Measurements from ENCODE around the gene SARM1. TPM values are rescaled to one million over a fixed set of nuclear protein-coding genes. Genes with fewer than 3 reads are reported as not detected.

Gene SARM1
- total RNA-seq, 1 donor from 2014 or later, result 12.8 TPM

- no peak overlapping the region for H2AFZ ChIP-seq (ENCODE audit: low read depth, low read length)
- no peaks in the 10 kb centered on the region for H3K9me3 ChIP-seq (ENCODE audit: insufficient read depth, low read depth, low read length)
- no peak overlapping the region for H3K9ac ChIP-seq (ENCODE audit: low read length)
- no peak overlapping the region for H3K4me3 Mint-ChIP-seq (ENCODE audit: unreplicated experiment)
- H3K79me2 ChIP-seq (ENCODE audit: insufficient read depth, low read length), result peaks cover 32% of the 10 kb centered on the region
- peaks cover 12% of the 10 kb centered on the region for H3K4me1 Mint-ChIP-seq (ENCODE audit: low read depth, unreplicated experiment)
- no peak overlapping the region for H3K4me3 ChIP-seq (ENCODE audit: insufficient read depth, low read depth, low read length)
- H3K27me3 ChIP-seq (ENCODE audit: insufficient read depth, low read length), result no peaks in the 10 kb centered on the region
- no peak overlapping the region for H3K27ac Mint-ChIP-seq (ENCODE audit: unreplicated experiment)
- TF ChIP-seq CTCF (IDR thresholded peaks at IDR 0.05; ENCODE audit: insufficient read depth, low read depth, low read length), result no peak
- no peak for TF ChIP-seq EZH2 (IDR thresholded peaks at IDR 0.05; ENCODE audit: insufficient read depth, low read length)
- peaks cover 19% of the 10 kb centered on the region for H4K20me1 ChIP-seq (ENCODE audit: insufficient read depth, low read length)
- peaks cover 14% of the 10 kb centered on the region for H3K36me3 ChIP-seq (ENCODE audit: insufficient read depth, low read length)
- H3K27me3 Mint-ChIP-seq (ENCODE audit: low read depth, unreplicated experiment), result no peaks in the 10 kb centered on the region
- H3K27ac ChIP-seq (ENCODE audit: low read depth, low read length), result no peak overlapping the region
- H3K4me1 ChIP-seq (ENCODE audit: insufficient read depth, low read length), result peaks cover 2% of the 10 kb centered on the region
- H3K36me3 Mint-ChIP-seq (ENCODE audit: low read depth, unreplicated experiment), result peaks cover 13% of the 10 kb centered on the region
- H3K4me2 ChIP-seq (ENCODE audit: low read length), result no peak overlapping the region
- no peak for DNase-seq (ENCODE audit: low read depth)
- no peaks in the 10 kb centered on the region for H3K9me3 Mint-ChIP-seq (ENCODE audit: unreplicated experiment)
- no peak for FAIRE-seq
Observed at GRCh38 chr17:28324781-28325180, 46.7 kb upstream of the SARM1 start.

- H3K27ac ChIP-seq (ENCODE audit: low read depth, low read length), result no peak overlapping the region
- Mint-ChIP-seq H3K36me3 (ENCODE audit: low read depth, unreplicated experiment) (peaks cover 13% of the 10 kb centered on the region), H3K4me3 (ENCODE audit: unreplicated experiment) (no peak overlapping the region), H3K27me3 (ENCODE audit: low read depth, unreplicated experiment) (no peaks in the 10 kb centered on the region), H3K27ac (ENCODE audit: unreplicated experiment) (no peak overlapping the region), H3K4me1 (ENCODE audit: low read depth, unreplicated experiment) (peaks cover 12% of the 10 kb centered on the region), H3K9me3 (ENCODE audit: unreplicated experiment) (no peaks in the 10 kb centered on the region)
- no peak overlapping the region for H2AFZ ChIP-seq (ENCODE audit: low read depth, low read length)
- no peak overlapping the region for H3K9ac ChIP-seq (ENCODE audit: low read length)
- no peak overlapping the region for H3K4me3 ChIP-seq (ENCODE audit: insufficient read depth, low read depth, low read length)
- H3K4me2 ChIP-seq (ENCODE audit: low read length), result no peak overlapping the region
- H3K36me3 ChIP-seq (ENCODE audit: insufficient read depth, low read length), result peaks cover 14% of the 10 kb centered on the region
- H4K20me1 ChIP-seq (ENCODE audit: insufficient read depth, low read length), result peaks cover 19% of the 10 kb centered on the region
- DNase-seq (ENCODE audit: low read depth) (no peak), FAIRE-seq (no peak)
- peaks cover 28% of the 10 kb centered on the region for H3K79me2 ChIP-seq (ENCODE audit: insufficient read depth, low read length)
- no peaks in the 10 kb centered on the region for H3K9me3 ChIP-seq (ENCODE audit: insufficient read depth, low read depth, low read length)
- H3K4me1 ChIP-seq (ENCODE audit: insufficient read depth, low read length), result no peaks in the 10 kb centered on the region
- H3K27me3 ChIP-seq (ENCODE audit: insufficient read depth, low read length), result no peaks in the 10 kb centered on the region
- TF ChIP-seq EZH2 (IDR thresholded peaks at IDR 0.05; ENCODE audit: insufficient read depth, low read length) (no peak), CTCF (IDR thresholded peaks at IDR 0.05; ENCODE audit: insufficient read depth, low read depth, low read length) (no peak)
Observed at GRCh38 chr17:28325211-28325610, 46.3 kb upstream of the SARM1 start.

GRCh38 chr17:28326114-28326513, 45.4 kb upstream of the SARM1 start:
- FAIRE-seq (no peak), DNase-seq (ENCODE audit: low read depth) (no peak)
- Mint-ChIP-seq H3K4me1 (ENCODE audit: low read depth, unreplicated experiment) (peaks cover 12% of the 10 kb centered on the region), H3K27me3 (ENCODE audit: low read depth, unreplicated experiment) (no peaks in the 10 kb centered on the region), H3K27ac (ENCODE audit: unreplicated experiment) (no peak overlapping the region), H3K36me3 (ENCODE audit: low read depth, unreplicated experiment) (peaks cover 14% of the 10 kb centered on the region), H3K4me3 (ENCODE audit: unreplicated experiment) (no peak overlapping the region), H3K9me3 (ENCODE audit: unreplicated experiment) (no peaks in the 10 kb centered on the region)
- Histone ChIP-seq H3K4me1 (ENCODE audit: insufficient read depth, low read length) (no peaks in the 10 kb centered on the region), H3K9me3 (ENCODE audit: insufficient read depth, low read depth, low read length) (no peaks in the 10 kb centered on the region), H3K4me2 (ENCODE audit: low read length) (no peak overlapping the region), H3K4me3 (ENCODE audit: insufficient read depth, low read depth, low read length) (no peak overlapping the region), H3K9ac (ENCODE audit: low read length) (no peak overlapping the region), H2AFZ (ENCODE audit: low read depth, low read length) (no peak overlapping the region), H4K20me1 (ENCODE audit: insufficient read depth, low read length) (peaks cover 27% of the 10 kb centered on the region), H3K27me3 (ENCODE audit: insufficient read depth, low read length) (no peaks in the 10 kb centered on the region), H3K79me2 (ENCODE audit: insufficient read depth, low read length) (peaks cover 24% of the 10 kb centered on the region), H3K36me3 (ENCODE audit: insufficient read depth, low read length) (peaks cover 14% of the 10 kb centered on the region), H3K27ac (ENCODE audit: low read depth, low read length) (no peak overlapping the region)
- TF ChIP-seq EZH2 (IDR thresholded peaks at IDR 0.05; ENCODE audit: insufficient read depth, low read length), result no peak
- no peak for TF ChIP-seq CTCF (IDR thresholded peaks at IDR 0.05; ENCODE audit: insufficient read depth, low read depth, low read length)

Measured in astrocyte (in vitro differentiated cells and primary cell).